ENCODE results near the gene LMNTD2.

LMNTD2 gene

DNA sequence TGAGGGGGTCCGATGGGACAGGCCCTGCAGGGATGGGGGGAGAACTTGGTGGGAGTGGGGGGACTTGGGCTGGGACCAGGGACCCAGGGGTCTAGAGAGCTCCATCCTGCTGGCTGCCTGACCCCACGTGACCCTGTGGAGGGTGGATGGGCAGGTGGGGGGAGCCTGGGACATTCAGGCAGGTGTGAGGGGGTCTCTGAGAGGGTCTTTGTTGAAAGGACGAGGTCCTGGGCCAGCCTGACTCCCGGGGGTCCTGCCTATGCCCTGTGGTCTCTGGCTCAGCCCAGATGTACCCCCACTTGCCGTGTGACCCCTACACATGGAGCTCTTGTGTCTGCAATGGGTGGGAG lies 15.7 kb downstream of the LMNTD2 start:
- H3K4me1 ChIP-seq (ENCODE audit: control insufficient read depth, low read depth, low read length) = no peaks in the 10 kb centered on the region
- H3K9ac ChIP-seq (ENCODE audit: low read length) = no peak overlapping the region
- no peaks in the 10 kb centered on the region for H3K9me3 ChIP-seq (ENCODE audit: control insufficient read depth, low read depth, low read length)
- H3K4me3 ChIP-seq (ENCODE audit: low read length) = no peak overlapping the region
- no peak overlapping the region for H3K27ac ChIP-seq (ENCODE audit: low read length)
- no peaks in the 10 kb centered on the region for H3K36me3 ChIP-seq (ENCODE audit: control insufficient read depth, low read depth, low read length)
- H3K27me3 ChIP-seq (ENCODE audit: control insufficient read depth, insufficient read depth, low read length) = no peaks in the 10 kb centered on the region

DNA sequence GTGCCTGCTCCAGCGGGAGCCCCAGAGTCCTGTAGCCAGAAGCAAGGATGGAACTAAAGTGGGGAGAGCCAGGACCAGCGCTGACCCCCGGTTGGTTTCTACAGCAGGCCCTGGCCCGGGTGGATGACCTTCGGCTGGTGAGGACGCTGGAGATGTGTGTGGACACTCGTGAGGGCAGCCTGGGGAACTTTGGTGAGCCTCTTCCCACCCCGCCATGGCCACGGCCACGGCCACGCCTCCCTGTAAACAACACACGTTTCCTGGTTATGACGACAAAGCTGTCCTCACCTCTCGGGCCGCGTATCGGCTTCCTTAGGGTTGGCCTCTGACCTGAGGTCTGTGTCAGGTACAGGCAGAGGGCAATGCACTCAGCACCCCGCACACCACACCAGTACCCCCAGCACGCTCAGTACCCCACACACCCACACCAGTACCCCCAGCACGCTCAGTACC lies 19.1 kb downstream of the LMNTD2 start:
- no peaks in the 10 kb centered on the region for H3K4me1 ChIP-seq (ENCODE audit: control insufficient read depth, low read depth, low read length)
- H3K27ac ChIP-seq (ENCODE audit: low read length) = no peak overlapping the region
- no peaks in the 10 kb centered on the region for H3K36me3 ChIP-seq (ENCODE audit: control insufficient read depth, low read depth, low read length)
- H3K4me3 ChIP-seq (ENCODE audit: low read length) = no peak overlapping the region
- H3K9me3 ChIP-seq (ENCODE audit: control insufficient read depth, low read depth, low read length) = no peaks in the 10 kb centered on the region
- no peak overlapping the region for H3K9ac ChIP-seq (ENCODE audit: low read length)
- peaks cover 22% of the 10 kb centered on the region for H3K27me3 ChIP-seq (ENCODE audit: control insufficient read depth, insufficient read depth, low read length)

- Histone ChIP-seq H3K9ac (ENCODE audit: low read length) (no peak overlapping the region), H3K36me3 (ENCODE audit: control insufficient read depth, low read depth, low read length) (no peaks in the 10 kb centered on the region), H3K4me3 (ENCODE audit: low read length) (no peak overlapping the region), H3K9me3 (ENCODE audit: control insufficient read depth, low read depth, low read length) (no peaks in the 10 kb centered on the region), H3K4me1 (ENCODE audit: control insufficient read depth, low read depth, low read length) (no peaks in the 10 kb centered on the region), H3K27ac (ENCODE audit: low read length) (no peak overlapping the region), H3K27me3 (ENCODE audit: control insufficient read depth, insufficient read depth, low read length) (peaks cover 28% of the 10 kb centered on the region)
Measured at GRCh38 chr11:540583-541432, 19.7 kb downstream of the LMNTD2 start.

- Histone ChIP-seq H3K4me3 (ENCODE audit: low read length) (no peak overlapping the region), H3K9ac (ENCODE audit: low read length) (no peak overlapping the region), H3K9me3 (ENCODE audit: control insufficient read depth, low read depth, low read length) (no peaks in the 10 kb centered on the region), H3K27ac (ENCODE audit: low read length) (no peak overlapping the region), H3K27me3 (ENCODE audit: control insufficient read depth, insufficient read depth, low read length) (peaks cover 28% of the 10 kb centered on the region), H3K36me3 (ENCODE audit: control insufficient read depth, low read depth, low read length) (no peaks in the 10 kb centered on the region), H3K4me1 (ENCODE audit: control insufficient read depth, low read depth, low read length) (no peaks in the 10 kb centered on the region)
Measured at GRCh38 chr11:539971-540481, 20.5 kb downstream of the LMNTD2 start.

- no peak overlapping the region for H3K27ac ChIP-seq (ENCODE audit: low read length)
- H3K36me3 ChIP-seq (ENCODE audit: control insufficient read depth, low read depth, low read length) = no peaks in the 10 kb centered on the region
- no peak overlapping the region for H3K4me3 ChIP-seq (ENCODE audit: low read length)
- H3K27me3 ChIP-seq (ENCODE audit: control insufficient read depth, insufficient read depth, low read length) = peaks cover 28% of the 10 kb centered on the region
- H3K4me1 ChIP-seq (ENCODE audit: control insufficient read depth, low read depth, low read length) = no peaks in the 10 kb centered on the region
- no peak overlapping the region for H3K9ac ChIP-seq (ENCODE audit: low read length)
- H3K9me3 ChIP-seq (ENCODE audit: control insufficient read depth, low read depth, low read length) = no peaks in the 10 kb centered on the region
Measured at GRCh38 chr11:538431-539051, 22.0 kb downstream of the LMNTD2 start.

- Histone ChIP-seq H3K9ac (ENCODE audit: low read length) (no peak overlapping the region), H3K27ac (ENCODE audit: low read length) (no peak overlapping the region), H3K4me1 (ENCODE audit: control insufficient read depth, low read depth, low read length) (no peaks in the 10 kb centered on the region), H3K9me3 (ENCODE audit: control insufficient read depth, low read depth, low read length) (no peaks in the 10 kb centered on the region), H3K4me3 (ENCODE audit: low read length) (peak overlapping the region; percentile 28), H3K36me3 (ENCODE audit: control insufficient read depth, low read depth, low read length) (no peaks in the 10 kb centered on the region), H3K27me3 (ENCODE audit: control insufficient read depth, insufficient read depth, low read length) (peaks cover 28% of the 10 kb centered on the region)
Measured at GRCh38 chr11:537622-538430, 22.7 kb downstream of the LMNTD2 start.

DNA sequence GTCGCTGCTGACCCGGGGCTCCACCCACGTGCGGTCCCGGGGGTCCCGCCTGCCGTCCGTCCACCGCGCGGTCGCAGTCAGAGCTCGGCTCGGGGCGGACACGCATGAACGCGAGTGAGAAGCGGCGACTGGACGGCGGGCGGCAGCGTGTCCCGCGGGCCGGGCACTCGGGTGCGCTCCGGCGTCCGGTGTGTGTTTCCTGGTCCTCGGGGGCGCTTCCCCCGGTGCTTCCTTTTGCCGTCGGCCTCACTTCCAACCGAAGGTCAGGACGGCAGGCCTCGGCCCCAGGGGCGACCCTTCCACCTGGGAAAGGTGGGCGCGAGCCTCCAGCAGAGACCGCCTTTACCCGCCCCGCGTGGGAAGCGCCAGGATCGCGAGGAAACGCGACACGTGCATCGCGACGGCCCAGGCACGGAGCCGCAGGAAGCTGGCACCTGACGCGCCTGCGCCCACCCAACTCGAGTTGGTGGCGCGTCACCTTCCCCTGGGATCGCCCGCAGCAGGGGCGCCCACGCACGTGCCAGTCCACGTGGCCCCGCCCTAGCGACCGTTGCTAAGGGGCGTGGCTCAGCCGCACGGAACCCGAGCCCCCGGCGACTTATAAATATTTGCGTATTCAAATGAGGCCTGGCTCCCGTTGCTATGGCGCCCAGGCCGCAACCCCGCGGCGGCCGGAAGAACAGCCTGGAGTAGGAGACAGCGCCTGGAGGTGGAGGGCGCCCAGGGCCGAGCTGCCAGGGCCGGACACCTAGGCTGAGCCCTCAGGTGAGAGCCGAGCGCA lies 23.5 kb downstream of the LMNTD2 start, which contains the start of gene LRRC56:
Gene LRRC56, plus strand, starts transcription at position 687 of the 781 bp plus-strand sequence. CDS start 3,158 bp downstream, outside the sequence.
- Histone ChIP-seq H3K4me3 (ENCODE audit: low read length) (peak within 1 kb of the TSS; percentile 62), H3K36me3 (ENCODE audit: control insufficient read depth, low read depth, low read length) (no peaks in the 10 kb centered on the region), H3K27me3 (ENCODE audit: control insufficient read depth, insufficient read depth, low read length) (peaks cover 28% of the 10 kb centered on the region), H3K27ac (ENCODE audit: low read length) (no peak within 1 kb of the TSS), H3K9ac (ENCODE audit: low read length) (no peak within 1 kb of the TSS), H3K9me3 (ENCODE audit: control insufficient read depth, low read depth, low read length) (no peaks in the 10 kb centered on the region), H3K4me1 (ENCODE audit: control insufficient read depth, low read depth, low read length) (no peaks in the 10 kb centered on the region)

GRCh38 chr11:535519-536454 lies 24.8 kb downstream of the LMNTD2 start, which contains the start of gene HRAS:
Gene HRAS (minus strand): TSS chr11:535576.
- Histone ChIP-seq H3K9me3 (ENCODE audit: control insufficient read depth, low read depth, low read length) (no peaks in the 10 kb centered on the region), H3K9ac (ENCODE audit: low read length) (peak within 1 kb of the TSS; percentile 48), H3K36me3 (ENCODE audit: control insufficient read depth, low read depth, low read length) (no peaks in the 10 kb centered on the region), H3K27me3 (ENCODE audit: control insufficient read depth, insufficient read depth, low read length) (peaks cover 28% of the 10 kb centered on the region), H3K27ac (ENCODE audit: low read length) (no peak within 1 kb of the TSS), H3K4me3 (ENCODE audit: low read length) (peak within 1 kb of the TSS; percentile 62), H3K4me1 (ENCODE audit: control insufficient read depth, low read depth, low read length) (no peaks in the 10 kb centered on the region)

DNA sequence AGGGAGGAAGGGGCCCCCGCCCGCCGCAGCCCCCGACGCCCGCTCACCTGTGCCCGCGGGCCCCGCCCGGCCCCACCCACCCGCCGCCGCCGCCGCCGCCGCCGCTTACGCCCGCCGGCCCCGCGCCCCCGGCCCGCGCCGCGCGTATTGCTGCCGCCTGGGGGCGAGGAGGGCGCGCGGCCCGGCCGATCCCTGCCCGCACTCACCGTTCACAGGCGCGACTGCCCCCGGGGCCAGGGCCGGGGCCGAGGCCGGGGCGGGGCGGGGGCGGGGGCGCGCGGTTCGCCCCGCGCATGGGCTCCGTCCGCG lies 25.4 kb downstream of the LMNTD2 start:
- Histone ChIP-seq H3K4me3 (ENCODE audit: low read length) (peak overlapping the region; percentile 58), H3K36me3 (ENCODE audit: control insufficient read depth, low read depth, low read length) (no peaks in the 10 kb centered on the region), H3K9ac (ENCODE audit: low read length) (no peak overlapping the region), H3K27me3 (ENCODE audit: control insufficient read depth, insufficient read depth, low read length) (peaks cover 28% of the 10 kb centered on the region), H3K4me1 (ENCODE audit: control insufficient read depth, low read depth, low read length) (no peaks in the 10 kb centered on the region), H3K9me3 (ENCODE audit: control insufficient read depth, low read depth, low read length) (no peaks in the 10 kb centered on the region), H3K27ac (ENCODE audit: low read length) (no peak overlapping the region)

All from iPS-18a (cell line).